ENCODE measurements around the gene ZNF423. TPM values are rescaled to one million over a fixed set of nuclear protein-coding genes. Genes with fewer than 3 reads are reported as not detected.

Gene ZNF423
- total and polyA plus RNA-seq, 9 of the 15 experiments (the other 6 are each of a cell fraction or from before 2014, with no cell fraction given): not detected

GRCh38 chr16:49844359-49844758, 11.6 kb downstream of the ZNF423 start:
- H3K27me3 ChIP-seq (ENCODE audit: control insufficient read depth in 2 of 2, insufficient read depth in 2 of 2, low read length in 2 of 2): peaks cover 12 to 40% of the 10 kb centered on the region in 2 experiments
- H4K20me1 ChIP-seq (replicated peaks; ENCODE audit: control insufficient read depth, insufficient read depth, low read length): no peaks in the 10 kb centered on the region
- intact Hi-C loops (cut with micrococcal nuclease) (no loop called here), in situ Hi-C loops (cut with MboI) (no loop called here)
- H3K9me1 ChIP-seq (ENCODE audit: control insufficient read depth, insufficient read depth, low read length): no peaks in the 10 kb centered on the region
- ChIA-PET CTCF (ENCODE audit: low intra/inter-chr PET ratio) (no interaction called here), POLR2A (no interaction called here)
- BruUV-seq (replicated peaks): no TSS peak
- H2AFZ ChIP-seq (ENCODE audit: low read depth, low read length): no peak overlapping the region
- FAIRE-seq: no peak
- H3K36me3 ChIP-seq (ENCODE audit: control insufficient read depth, insufficient read depth, low read length): no peaks in the 10 kb centered on the region
- ATAC-seq: no peak
- no peak for DNase-seq (ENCODE audit: extremely low read depth in 1 of 4, low spot score in 3 of 4)
- H3K4me3 ChIP-seq: no peak overlapping the region
- H3K27ac ChIP-seq (ENCODE audit: extremely low read depth, low read depth, low read length): no peak overlapping the region
- H3K4me1 ChIP-seq (replicated peaks in 1 of 2; ENCODE audit: control insufficient read depth in 2 of 2, insufficient read depth in 2 of 2, low read length in 2 of 2): no peaks in the 10 kb centered on the region; a peak in 1 of 5 replicates
- no peak overlapping the region for H3K9ac ChIP-seq (ENCODE audit: insufficient read depth in 1 of 2, low read depth in 2 of 2, low read length in 2 of 2)
- no peak for TF ChIP-seq GABPB1 (CRISPR knock-in tag; IDR thresholded peaks at IDR 0.05)
- TF ChIP-seq ZNF24 (IDR thresholded peaks at IDR 0.05): peak; percentile 53; the same call in 1 of the 2 replicates
- WGBS (ENCODE audit: insufficient coverage, low coverage, missing lambda C conversion rate): 2% methylated on average over 6 of the region's 6 CpGs
- H3K9me3 ChIP-seq (replicated peaks; ENCODE audit: control insufficient read depth, insufficient read depth, low read depth, low read length): no peaks in the 10 kb centered on the region
- no peaks in the 10 kb centered on the region for H3K79me2 ChIP-seq (ENCODE audit: control insufficient read depth, insufficient read depth, low read length)
- no peak overlapping the region for H3K4me2 ChIP-seq (ENCODE audit: insufficient read depth, low read length)

- in situ Hi-C loops (cut with MboI): no loop called here
- CTCF ChIA-PET (ENCODE audit: low intra/inter-chr PET ratio): no interaction called here
- FAIRE-seq: no peak
- no peak overlapping the region for H2AFZ ChIP-seq (ENCODE audit: low read depth, low read length)
- WGBS (ENCODE audit: insufficient coverage, low coverage, missing lambda C conversion rate): 0% methylated on average over 8 of the region's 8 CpGs
- intact Hi-C loops (cut with micrococcal nuclease): no loop called here
- H3K27me3 ChIP-seq (ENCODE audit: control insufficient read depth in 2 of 2, insufficient read depth in 2 of 2, low read length in 2 of 2): peaks cover 15 to 41% of the 10 kb centered on the region in 2 experiments
- POLR2A ChIA-PET: no interaction called here
- H3K9ac ChIP-seq (ENCODE audit: insufficient read depth in 1 of 2, low read depth in 2 of 2, low read length in 2 of 2): no peak overlapping the region
- H3K4me1 ChIP-seq (replicated peaks in 1 of 2; ENCODE audit: control insufficient read depth in 2 of 2, insufficient read depth in 2 of 2, low read length in 2 of 2): no peaks in the 10 kb centered on the region; a peak in 1 of 5 replicates
- no peaks in the 10 kb centered on the region for H4K20me1 ChIP-seq (replicated peaks; ENCODE audit: control insufficient read depth, insufficient read depth, low read length)
- no peaks in the 10 kb centered on the region for H3K9me3 ChIP-seq (replicated peaks; ENCODE audit: control insufficient read depth, insufficient read depth, low read depth, low read length)
- no peak overlapping the region for H3K4me2 ChIP-seq (ENCODE audit: insufficient read depth, low read length)
- no peaks in the 10 kb centered on the region for H3K9me1 ChIP-seq (ENCODE audit: control insufficient read depth, insufficient read depth, low read length)
- BruUV-seq (replicated peaks): no TSS peak
- H3K27ac ChIP-seq (ENCODE audit: extremely low read depth, low read depth, low read length): no peak overlapping the region
- no peak for ATAC-seq
- H3K4me3 ChIP-seq: no peak overlapping the region
- no peaks in the 10 kb centered on the region for H3K79me2 ChIP-seq (ENCODE audit: control insufficient read depth, insufficient read depth, low read length)
- TF ChIP-seq HNRNPH1 (optimal IDR thresholded peaks at IDR 0.05; ENCODE audit: low read depth, low read length) (no peak), SMAD4 (CRISPR knock-in tag; conservative IDR thresholded peaks at IDR 0.05) (no peak), SMARCA4 (IDR thresholded peaks at IDR 0.05) (no peak), ELK1 (CRISPR knock-in tag; IDR thresholded peaks at IDR 0.05) (no peak), NFIC (IDR thresholded peaks at IDR 0.05) (no peak), ZNF764 (CRISPR knock-in tag; IDR thresholded peaks at IDR 0.05; ENCODE audit: low read depth) (no peak), MEIS2 (IDR thresholded peaks at IDR 0.05; ENCODE audit: partially characterized antibody) (no peak)
- DNase-seq (ENCODE audit: extremely low read depth in 1 of 4, low spot score in 3 of 4): no peak
- H3K36me3 ChIP-seq (ENCODE audit: control insufficient read depth, insufficient read depth, low read length): no peaks in the 10 kb centered on the region
Measured at GRCh38 chr16:49843758-49844157, 12.2 kb downstream of the ZNF423 start.
